ENCODE measurements around the gene SMIM27. TPM values are rescaled to one million over a fixed set of nuclear protein-coding genes. Genes with fewer than 3 reads are reported as not detected.

SMIM27 gene
- total and polyA plus RNA-seq, 2 of the 8 experiments (the other 6 are each of a cell fraction or from before 2014, with no cell fraction given), result 3.6 to 18.1 TPM

- H3K4me2 ChIP-seq (ENCODE audit: insufficient read depth in 1 of 2, low read depth in 2 of 2, low read length in 2 of 2), result no peak overlapping the region
- H2BK5ac ChIP-seq (ENCODE audit: low read depth, low read length), result no peak overlapping the region
- H3K14ac ChIP-seq (ENCODE audit: insufficient read length), result no peak overlapping the region
- no peak overlapping the region for H4K8ac ChIP-seq (ENCODE audit: extremely low read depth, insufficient read depth, low read length)
- H3K4ac ChIP-seq (replicated peaks; ENCODE audit: insufficient read length, low read depth, low read length), result no peak overlapping the region
- H3K4me1 ChIP-seq (replicated peaks in 1 of 4; ENCODE audit: control insufficient read depth in 3 of 4, insufficient read depth in 4 of 4, low read length in 3 of 4), result no peaks in the 10 kb centered on the region
- 24 to 100% methylated on average over 1 to 4 of the region's 4 CpGs for WGBS, 2 experiments (ENCODE audit: extremely low coverage in 1 of 2, insufficient coverage in 1 of 2, insufficient read length in 1 of 2, insufficient replicate concordance in 2 of 2, low coverage in 1 of 2, low lambda C conversion rate in 2 of 2, missing lambda C conversion rate in 1 of 2)
- H2BK120ac ChIP-seq (replicated peaks; ENCODE audit: low read depth, low read length), result no peak overlapping the region
- TF ChIP-seq CTCF (IDR thresholded peaks at IDR 0.05; ENCODE audit: control extremely low read depth in 1 of 3, insufficient read depth in 1 of 3, low read depth in 1 of 3, low read length in 3 of 3) (peak; percentile 70 to 81 (median 76)), CREB1 (IDR thresholded peaks at IDR 0.05) (no peak), SP2 (IDR thresholded peaks at IDR 0.05; ENCODE audit: low read length) (no peak), RAD21 (IDR thresholded peaks at IDR 0.05 in 1 of 2, conservative IDR thresholded peaks at IDR 0.05 in 1 of 2; ENCODE audit: low read depth in 2 of 2, low read length in 2 of 2) (peak; percentile 74 to 75)
- peak in 1 of 2 experiments; percentile 82 for DNase-seq (ENCODE audit: low read depth in 1 of 2, low spot score in 2 of 2)
- no peaks in the 10 kb centered on the region for H3K9me3 ChIP-seq (ENCODE audit: insufficient read depth in 2 of 2, low read depth in 1 of 2, low read length in 1 of 2)
- ChIA-PET POLR2A (ENCODE audit: partially characterized antibody) (interaction anchor here (1.3 to 2.6 kb wide), 2 partner anchors 201 to 445 kb away, joined by 5 to 9 read pairs; partner anchors contain the start of gene DNAJA1), CTCF (ENCODE audit: partially characterized antibody) (interaction anchor here (0.6 to 12.2 kb wide), 51 partner anchors 10 to 397 kb away, joined by 3 to 248 read pairs (median 4); partner anchors contain the start of genes ACO1 and TMEM215)
- no peak overlapping the region for H3K9ac ChIP-seq (replicated peaks in 1 of 4; ENCODE audit: extremely low read depth in 1 of 4, low read depth in 3 of 4, low read length in 3 of 4)
- no peak overlapping the region for H2BK12ac ChIP-seq (ENCODE audit: low read depth, low read length)
- H3K18ac ChIP-seq (ENCODE audit: extremely low read depth, low read length), result no peak overlapping the region
- H4K5ac ChIP-seq (ENCODE audit: insufficient read length, low read depth, low read length), result no peak overlapping the region
- no peak overlapping the region for H2BK20ac ChIP-seq (ENCODE audit: low read length)
- no peaks in the 10 kb centered on the region for H3K23me2 ChIP-seq (ENCODE audit: low read depth, low read length)
- H4K20me1 ChIP-seq (replicated peaks in 1 of 2; ENCODE audit: control insufficient read depth in 1 of 2, insufficient read depth in 2 of 2, low read length in 2 of 2), result no peaks in the 10 kb centered on the region
- H3K4me3 ChIP-seq (ENCODE audit: extremely low read depth in 1 of 4, insufficient read depth in 2 of 4, low read depth in 3 of 4, low read length in 4 of 4), result no peak overlapping the region
- H3K36me3 ChIP-seq (ENCODE audit: control insufficient read depth in 2 of 4, insufficient read depth in 4 of 4, low read length in 3 of 4), result no peaks in the 10 kb centered on the region
- no peak overlapping the region for H3K23ac ChIP-seq (ENCODE audit: insufficient read length)
- H2BK15ac ChIP-seq (ENCODE audit: low read length), result no peak overlapping the region
- no peaks in the 10 kb centered on the region for H3K79me1 ChIP-seq (ENCODE audit: low read depth, low read length)
- H2AK5ac ChIP-seq (ENCODE audit: low read depth, low read length), result no peak overlapping the region
- peak; percentile 85 for FAIRE-seq
- no peak overlapping the region for H3K27ac ChIP-seq (ENCODE audit: low read depth, low read length)
- H3K79me2 ChIP-seq (ENCODE audit: control insufficient read depth in 1 of 2, insufficient read depth in 2 of 2, low read length in 2 of 2), result no peaks in the 10 kb centered on the region
- H3K27me3 ChIP-seq (replicated peaks in 1 of 4; ENCODE audit: control insufficient read depth in 3 of 4, extremely low read depth in 1 of 4, insufficient read depth in 3 of 4, low read length in 3 of 4), result no peaks in the 10 kb centered on the region
- H2AFZ ChIP-seq (ENCODE audit: low read length), result no peak overlapping the region
- H4K91ac ChIP-seq (replicated peaks; ENCODE audit: insufficient read length, low read length), result no peak overlapping the region
- no peak overlapping the region for H3K56ac ChIP-seq (replicated peaks; ENCODE audit: insufficient read length, low read depth, low read length)
Measured at GRCh38 chr9:32579706-32580331, 27.7 kb downstream of the SMIM27 start.

All from H1 (cell line).